ENCODE measurements around the gene MPG.

MPG gene

DNA sequence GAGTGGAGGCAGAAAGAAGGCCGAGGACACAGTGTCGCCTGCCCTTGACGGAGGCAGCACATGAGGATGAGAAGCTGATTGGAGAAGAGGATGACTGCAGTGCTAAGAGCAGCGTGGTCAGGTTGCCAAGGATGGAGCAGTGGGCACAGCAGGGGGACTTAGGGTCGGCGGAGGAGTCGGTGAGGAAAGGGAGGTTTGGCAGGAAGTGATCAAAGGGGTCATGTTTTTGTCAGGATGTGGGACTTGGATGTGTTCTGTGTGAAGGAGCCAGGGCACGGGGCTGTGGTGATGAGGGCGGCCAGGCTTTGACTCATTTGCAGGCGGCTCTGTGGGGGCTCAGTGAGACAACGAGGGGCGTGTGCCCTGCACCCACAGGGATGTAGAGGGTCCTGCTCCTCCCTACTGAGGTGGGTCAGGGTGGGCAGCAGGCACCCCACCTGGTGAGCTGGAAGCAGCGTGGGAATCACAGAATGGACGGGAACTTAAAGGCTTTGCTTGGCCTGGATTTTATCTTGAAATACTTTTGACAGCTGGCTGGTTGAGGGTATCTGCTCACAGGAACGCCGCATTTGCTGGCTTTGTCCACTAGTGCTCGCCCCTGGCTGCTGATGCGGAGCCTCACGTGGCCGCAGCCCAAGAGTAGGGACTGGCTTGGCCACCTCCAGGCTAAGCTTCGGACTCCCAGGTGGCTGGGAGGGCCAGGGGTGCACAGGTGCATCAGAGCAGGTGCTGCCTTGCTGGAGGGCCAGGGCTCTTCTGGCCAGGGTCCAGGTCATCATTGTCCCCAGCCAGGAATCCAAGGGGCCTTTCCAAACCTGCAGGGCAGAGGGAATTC lies 6.0 kb downstream of the MPG start:
- no peak for DNase-seq (ENCODE audit: low read depth in 2 of 2)

DNA sequence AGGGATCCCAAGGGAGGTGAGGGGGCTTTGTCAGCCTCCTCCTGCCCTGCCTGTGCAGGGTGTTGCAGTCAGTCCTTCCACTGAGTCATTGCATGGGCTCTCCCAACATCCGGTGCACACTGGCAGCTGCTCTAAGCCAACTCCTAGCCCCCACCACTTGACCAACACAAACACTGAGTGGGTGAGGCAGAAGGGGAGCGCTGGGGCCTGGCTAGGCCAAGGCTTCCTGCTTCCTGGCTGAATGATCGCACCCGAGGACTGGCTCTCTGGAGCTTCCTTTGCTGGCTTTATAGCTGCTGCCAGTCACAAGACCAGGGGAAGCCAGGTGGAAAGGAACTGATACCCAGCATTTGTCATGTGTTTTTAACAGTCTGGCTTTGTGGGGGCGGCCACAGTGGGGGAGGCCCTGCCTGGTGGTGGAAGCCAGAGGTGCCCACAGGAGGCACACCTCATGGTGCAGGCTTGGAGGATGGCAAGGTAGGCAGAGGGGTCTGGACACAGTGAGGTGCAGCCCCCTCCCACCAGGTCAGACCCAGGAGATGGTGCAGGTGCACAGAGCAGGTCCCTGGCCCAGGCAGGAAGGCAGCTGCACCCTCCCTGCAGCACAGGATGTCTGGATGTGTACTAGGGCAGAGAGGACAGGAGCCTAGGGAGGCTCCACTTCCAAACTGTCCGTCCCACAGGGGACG lies 6.8 kb downstream of the MPG start:
- peak; percentile 51 to 53 for DNase-seq (ENCODE audit: low read depth in 2 of 2)

DNA sequence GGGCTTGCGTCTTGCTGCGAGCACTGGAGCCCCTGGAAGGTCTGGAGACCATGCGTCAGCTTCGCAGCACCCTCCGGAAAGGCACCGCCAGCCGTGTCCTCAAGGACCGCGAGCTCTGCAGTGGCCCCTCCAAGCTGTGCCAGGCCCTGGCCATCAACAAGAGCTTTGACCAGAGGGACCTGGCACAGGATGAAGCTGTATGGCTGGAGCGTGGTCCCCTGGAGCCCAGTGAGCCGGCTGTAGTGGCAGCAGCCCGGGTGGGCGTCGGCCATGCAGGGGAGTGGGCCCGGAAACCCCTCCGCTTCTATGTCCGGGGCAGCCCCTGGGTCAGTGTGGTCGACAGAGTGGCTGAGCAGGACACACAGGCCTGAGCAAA lies 7.4 kb downstream of the MPG start:
- no peak for DNase-seq (ENCODE audit: low read depth in 2 of 2)

DNA sequence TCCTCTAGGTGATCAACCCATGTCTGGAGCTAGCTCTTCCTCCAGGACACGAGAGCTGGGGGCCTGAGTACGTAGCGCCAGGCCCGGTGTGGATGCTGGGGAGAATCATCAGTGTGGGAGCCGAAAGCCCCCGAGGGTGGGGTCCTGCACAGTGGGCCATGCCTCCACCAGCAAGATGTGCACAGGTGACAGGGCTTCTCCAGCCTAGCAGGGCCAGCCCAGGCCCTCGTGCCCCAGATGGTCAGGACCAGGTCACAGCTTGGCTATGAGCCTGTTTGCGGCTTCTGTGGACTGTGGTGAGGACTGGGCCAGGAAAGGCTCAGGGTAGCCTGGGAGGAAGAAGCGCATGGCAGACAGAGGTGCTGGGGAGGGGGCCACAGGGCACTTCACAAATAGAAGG lies 7.8 kb downstream of the MPG start:
- no peak for DNase-seq (ENCODE audit: low read depth in 2 of 2)

DNA sequence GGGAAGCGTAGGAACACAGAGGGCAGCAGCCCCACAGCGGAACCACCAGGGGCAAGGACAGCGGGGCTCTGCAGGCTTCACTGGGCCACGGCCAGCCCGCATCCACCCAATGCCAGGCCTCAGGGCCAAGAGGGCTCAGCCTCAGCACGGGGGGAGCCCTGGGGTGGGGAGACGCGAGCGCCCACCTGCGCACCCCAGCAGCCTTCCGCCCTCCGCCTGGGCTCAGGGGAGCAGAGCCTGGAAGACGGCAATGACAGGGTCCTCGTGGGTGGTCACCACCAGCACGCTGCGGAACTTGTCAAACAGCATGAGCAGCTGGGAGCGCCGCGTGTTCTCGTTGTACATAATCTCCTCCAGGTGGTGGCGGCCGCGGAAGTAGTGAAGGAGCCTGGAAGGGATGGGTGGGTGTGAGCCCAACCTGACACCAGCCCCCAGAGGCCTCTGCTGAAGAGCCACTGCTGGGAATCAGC lies 8.5 kb downstream of the MPG start:
- DNase-seq (ENCODE audit: low read depth in 2 of 2), result no peak

DNA sequence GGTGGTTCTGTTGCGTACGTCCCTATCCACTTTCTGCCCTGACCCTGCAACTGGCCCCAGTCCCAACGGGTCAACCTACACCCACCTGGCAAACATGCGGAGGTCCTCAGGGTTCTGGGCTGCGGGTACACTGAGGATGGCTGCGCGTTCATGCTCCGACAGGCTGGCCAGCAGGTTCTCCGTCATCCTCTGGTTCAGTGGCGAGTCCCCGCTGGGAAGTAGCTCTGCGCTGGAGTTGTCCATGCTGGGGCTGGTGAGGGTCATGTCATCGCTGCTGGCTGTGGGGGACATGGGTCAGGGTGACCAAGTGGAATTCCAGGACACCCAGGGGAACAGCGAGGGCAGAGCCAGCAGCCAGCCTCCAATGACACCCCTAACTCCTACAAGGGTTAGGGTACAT lies 10.6 kb downstream of the MPG start:
- DNase-seq (ENCODE audit: low read depth in 2 of 2), result no peak

DNA sequence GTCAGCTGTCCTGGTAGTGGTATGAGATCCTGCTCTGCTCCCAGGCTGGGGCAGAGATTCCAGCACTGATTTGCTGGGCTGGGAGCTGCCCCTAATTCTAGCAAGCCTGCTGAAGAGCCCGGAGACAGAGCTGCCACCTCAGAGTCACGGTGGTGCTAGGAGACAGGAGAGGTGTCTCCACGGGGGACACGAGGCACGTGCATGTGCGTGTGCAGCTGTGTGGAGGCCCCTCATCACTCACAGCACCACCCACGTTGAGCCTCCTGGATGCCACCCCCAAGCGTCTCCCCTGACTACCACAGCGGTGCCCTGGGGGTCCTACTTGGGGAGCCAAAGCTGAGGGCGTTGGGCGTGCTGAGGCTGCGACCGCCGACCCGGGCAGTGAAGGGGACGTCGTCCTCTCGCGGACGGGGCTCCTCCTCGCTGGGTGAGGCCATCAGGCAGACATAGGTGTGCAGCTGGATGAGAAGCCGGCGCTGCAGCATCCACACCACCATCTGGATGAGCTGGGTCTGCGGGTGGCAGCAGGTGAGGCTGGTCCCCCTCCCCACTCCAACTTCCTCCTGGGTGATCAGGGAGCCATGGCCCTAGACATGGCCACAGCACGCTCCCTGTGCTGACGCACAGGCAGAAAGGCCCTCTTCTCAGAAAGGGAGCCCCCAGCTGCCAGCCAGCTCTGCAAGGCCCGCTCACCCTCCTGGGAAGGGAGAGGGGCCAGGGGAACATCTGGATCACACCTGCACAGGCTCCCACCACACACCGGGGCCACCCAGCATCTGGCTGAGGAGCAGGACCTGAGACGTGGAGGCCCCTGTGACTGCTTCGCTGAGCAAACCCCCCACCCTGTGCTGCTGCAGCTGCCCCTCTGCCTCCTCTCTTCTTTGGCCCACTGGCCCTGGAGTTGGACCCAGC lies 11.6 kb downstream of the MPG start:
- DNase-seq (ENCODE audit: low read depth in 2 of 2), result no peak

DNA sequence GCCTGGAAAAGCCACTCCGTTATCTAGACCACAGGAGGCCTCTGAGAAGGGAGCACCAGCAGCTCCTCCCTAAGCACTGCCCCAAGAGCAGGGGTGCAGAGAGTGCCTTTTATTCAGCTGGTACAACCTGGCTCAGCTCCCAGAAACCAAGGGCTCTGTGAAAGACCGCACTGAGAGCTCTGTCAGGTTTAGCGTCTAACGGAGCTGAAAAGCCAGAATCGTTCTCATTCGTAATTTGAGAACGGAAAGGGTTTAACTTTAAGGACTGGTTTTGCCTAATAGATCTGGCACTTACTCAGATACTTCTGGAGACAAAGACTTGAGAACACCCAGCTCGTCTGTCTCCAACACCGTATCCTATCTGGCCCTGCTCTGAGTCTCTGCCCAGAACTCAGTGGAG lies 13.5 kb downstream of the MPG start:
- no peak for DNase-seq (ENCODE audit: low read depth in 2 of 2)

DNA sequence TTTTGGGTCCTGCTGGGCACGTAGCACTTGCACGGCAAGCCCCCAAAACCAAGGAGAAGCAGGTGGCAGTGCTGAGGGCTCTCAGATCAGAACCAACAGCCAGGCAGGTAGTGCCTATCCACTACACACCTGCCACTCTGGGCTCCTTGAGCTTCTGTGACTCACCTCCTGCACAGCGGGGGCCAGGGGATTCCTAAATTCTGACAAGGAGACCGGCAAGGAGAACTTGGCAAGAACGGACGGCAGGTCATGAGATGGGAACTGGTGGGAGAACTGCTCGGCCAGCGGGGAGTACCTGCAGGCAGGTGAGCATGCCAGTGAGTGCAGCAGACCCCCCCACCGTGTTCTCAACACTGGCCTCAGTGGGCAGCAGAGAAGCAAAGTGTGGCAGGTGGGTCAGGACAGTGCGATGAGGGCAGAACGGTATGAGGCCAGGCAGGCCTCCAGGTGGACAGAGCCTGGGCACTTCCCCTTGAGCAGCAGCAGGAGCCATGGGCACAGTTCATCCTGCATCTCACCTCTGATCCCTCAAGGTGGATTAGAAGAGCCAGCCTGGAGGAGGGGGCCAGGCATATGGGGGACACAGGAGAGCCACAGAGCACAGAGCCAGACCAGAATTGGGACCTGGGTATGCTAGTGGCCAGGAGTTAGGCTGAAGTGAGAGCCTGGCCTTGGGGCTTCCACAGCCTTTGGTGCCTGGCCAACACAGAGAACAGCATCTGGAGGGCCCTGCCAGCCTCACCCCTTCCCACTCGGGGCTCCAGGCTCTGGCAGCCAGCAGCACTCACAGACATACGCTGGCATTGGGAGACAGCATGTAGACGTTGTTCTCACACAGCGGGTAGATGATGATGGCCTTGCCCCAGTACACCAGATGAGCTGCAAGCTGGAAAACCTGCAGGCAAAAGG lies 14.7 kb downstream of the MPG start:
- DNase-seq (ENCODE audit: low read depth in 2 of 2), result no peak

DNA sequence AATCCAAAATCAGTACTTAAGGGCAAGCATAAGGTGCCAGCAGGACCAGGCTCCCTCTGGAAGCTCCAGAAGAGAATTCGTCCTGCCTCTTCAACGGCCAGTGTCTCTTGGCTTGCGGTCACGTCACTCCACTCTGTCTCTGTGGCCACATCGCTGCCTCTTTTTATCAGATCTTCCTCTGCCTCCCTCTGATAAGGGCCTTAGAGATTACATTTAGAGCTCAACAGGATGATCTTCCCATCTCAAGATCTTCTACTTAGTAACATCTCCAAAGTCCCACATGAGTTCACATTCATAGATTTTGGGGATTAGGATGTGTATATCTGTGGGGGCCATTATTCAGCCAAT lies 16.9 kb downstream of the MPG start:
- no peak for DNase-seq (ENCODE audit: low read depth in 2 of 2)

DNA sequence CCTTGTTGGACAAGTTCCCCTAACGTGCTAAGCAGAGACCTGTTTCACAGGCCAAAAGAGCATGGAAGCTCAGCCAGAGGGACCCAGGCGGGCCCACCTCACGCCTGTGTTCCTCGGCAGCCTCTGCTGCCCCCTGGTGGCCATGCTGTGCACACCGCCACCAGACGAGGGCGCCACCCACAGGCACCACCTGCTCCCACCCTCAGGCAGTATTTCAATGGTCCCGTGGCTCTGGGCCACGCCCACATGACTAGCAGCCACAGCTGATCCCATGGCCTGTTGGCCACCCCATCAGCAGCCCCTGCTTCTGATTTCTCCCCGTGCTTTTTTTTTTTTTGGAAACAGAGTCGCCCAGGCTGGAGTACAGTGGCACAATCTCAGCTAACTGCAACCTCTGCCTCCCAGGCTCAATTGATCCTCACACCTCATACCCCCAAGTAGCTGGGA lies 18.9 kb downstream of the MPG start:
- DNase-seq (ENCODE audit: low read depth in 2 of 2), result peak; percentile 83 to 84

DNA sequence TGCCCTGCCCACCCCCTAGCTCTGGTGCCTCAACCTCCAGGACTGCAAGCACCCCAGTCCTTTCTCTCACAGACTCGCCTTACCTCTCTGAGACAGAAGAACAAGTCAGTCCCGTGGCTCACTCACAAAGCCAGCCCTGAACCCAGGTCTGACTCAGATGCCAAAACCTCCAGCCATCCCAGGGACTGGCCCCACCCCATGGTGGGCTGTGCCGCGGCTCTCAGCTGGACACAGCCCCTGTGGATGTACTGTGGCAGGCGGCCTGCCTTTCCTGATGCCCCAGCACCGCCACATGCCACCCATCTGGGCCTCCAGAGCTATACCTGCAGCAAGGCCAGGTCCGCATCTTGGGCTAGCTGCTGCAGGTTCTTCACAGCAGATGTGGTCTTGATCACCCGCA lies 19.8 kb downstream of the MPG start:
- no peak for DNase-seq (ENCODE audit: low read depth in 2 of 2)

DNA sequence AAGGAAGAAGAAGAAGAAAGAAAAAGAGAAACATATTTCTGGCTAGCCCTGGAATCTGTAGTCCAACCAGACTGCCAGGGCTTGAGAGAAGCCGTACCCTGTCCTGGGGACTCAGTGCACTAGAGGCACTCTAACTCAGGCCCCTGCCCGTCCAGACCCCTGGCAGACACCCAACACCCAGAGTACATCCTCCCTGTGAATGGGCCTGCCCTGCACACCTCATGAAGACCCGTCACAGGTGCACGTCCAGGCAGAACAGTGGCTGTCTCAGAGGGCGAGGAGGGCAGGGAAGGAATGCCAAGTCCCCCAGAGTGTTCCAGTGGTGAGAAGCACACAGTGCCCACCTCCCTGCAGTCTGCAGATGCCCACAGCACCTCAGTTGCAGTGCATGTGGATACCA lies 23.0 kb downstream of the MPG start:
- no peak for DNase-seq (ENCODE audit: low read depth in 2 of 2)

DNA sequence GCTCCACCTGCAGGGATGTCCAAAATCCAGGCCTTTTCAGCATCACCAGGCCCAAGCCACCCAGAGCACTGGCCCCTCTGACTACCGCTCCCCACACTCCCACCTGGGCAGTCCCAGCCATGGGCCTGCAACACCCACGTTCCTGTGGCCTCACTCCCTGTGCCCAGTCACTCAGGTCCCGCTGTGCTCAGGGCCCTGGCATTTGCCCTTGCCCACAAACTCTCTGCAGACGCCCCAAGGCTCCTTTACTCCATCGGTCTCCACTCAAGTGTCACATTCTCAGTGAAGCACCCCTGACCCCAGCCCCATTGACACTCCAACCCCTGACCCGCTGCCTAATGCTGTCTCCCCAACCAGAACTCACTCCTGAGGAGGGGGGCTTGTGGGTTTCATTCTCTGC lies 23.6 kb downstream of the MPG start:
- DNase-seq (ENCODE audit: low read depth in 2 of 2), result no peak

DNA sequence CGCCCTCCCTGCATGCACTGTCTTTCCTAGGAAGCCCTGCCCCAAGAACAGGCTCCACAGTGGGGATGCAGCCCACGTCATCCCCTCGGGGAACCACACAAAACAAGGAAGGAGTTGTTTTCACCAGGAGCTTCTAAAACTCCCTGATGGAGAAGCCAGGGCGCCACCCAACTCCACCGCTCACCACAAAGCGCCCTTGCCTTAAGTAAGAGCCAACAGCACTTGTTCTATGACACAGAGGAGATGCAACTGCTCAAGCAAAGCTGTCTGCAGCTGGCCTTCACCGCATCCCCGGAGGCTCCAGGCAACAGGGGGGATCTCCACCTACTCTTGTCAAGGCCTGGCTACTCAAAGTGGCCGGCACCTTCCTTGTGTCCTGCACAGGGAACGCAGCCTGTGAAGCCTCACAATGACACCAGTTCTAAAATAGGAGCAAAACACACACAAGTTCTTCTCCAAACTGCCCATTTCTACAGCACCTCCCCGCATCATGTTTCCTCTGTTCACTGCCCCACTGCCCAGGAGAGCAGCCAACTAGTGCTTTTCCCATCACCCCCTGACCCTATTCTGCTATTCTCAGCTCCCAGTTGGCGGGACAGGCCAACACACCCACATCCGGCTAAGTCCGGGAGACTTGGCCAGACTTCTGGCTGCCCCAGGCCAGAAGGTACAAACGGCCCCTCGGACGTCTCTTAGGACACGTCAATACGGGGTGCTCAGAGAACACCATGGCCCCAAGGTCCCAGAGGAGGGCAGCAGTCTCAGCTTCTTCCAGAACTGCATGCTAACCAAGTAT lies 24.2 kb downstream of the MPG start:
- no peak for DNase-seq (ENCODE audit: low read depth in 2 of 2)

DNA sequence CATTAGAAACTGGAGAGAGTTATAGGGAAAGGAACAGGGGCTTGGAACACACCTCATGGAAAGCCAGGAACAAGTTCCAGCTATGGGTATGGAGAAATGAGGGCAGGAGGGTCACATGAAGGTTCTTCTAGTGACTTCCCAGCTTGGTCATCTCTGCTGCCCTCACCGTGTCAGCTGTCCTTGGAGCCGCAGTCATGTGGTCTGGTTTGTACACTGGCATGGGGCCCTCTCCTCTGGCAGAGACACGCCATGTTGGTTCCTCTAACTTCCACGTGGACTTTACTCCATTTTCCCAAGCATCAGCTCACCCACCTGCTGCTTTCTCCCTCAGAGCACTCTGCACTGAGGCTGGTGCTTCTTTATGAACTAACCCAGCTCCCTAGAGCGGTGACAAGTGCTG lies 26.3 kb downstream of the MPG start:
- DNase-seq (ENCODE audit: low read depth in 2 of 2), result no peak

DNA sequence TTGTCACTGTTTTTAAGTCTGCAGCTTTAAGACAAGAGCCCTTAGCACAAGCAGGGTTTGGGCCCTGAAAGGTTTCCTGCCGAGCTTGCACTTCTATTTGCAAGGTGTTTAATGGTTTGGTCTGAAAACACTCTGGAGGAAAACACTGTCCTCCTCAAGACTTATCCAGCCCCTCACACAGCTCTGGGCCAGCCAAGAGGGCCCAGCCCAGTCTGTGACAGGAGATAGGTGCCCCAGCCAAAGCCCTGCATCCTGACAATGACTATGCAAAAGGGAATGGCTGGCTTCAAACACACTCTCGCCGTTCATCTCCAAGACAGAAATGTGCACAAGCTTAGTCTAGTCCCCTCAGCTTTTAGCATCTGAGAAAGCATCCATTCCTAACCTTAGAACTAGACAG lies 26.9 kb downstream of the MPG start:
- DNase-seq (ENCODE audit: low read depth in 2 of 2), result no peak

DNA sequence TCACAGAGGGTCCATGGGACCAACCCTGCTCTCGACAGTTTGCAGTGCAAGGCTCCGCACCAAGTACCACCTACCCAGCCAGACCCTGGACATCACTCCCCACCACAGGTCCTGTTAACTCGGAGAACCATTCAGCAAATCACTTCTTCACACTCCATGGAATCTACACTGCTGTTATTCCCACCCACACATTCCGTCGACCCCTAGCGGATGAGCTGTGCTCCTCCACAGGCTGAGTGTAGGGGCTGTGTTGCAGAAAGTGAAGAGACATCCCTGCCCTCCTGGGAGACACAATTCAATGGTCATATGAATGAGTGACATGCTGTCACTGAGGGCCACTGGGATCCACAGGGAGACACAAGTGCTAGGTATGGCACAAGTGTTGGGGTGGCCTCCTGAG lies 27.5 kb downstream of the MPG start:
- no peak for DNase-seq (ENCODE audit: low read depth in 2 of 2)

DNA sequence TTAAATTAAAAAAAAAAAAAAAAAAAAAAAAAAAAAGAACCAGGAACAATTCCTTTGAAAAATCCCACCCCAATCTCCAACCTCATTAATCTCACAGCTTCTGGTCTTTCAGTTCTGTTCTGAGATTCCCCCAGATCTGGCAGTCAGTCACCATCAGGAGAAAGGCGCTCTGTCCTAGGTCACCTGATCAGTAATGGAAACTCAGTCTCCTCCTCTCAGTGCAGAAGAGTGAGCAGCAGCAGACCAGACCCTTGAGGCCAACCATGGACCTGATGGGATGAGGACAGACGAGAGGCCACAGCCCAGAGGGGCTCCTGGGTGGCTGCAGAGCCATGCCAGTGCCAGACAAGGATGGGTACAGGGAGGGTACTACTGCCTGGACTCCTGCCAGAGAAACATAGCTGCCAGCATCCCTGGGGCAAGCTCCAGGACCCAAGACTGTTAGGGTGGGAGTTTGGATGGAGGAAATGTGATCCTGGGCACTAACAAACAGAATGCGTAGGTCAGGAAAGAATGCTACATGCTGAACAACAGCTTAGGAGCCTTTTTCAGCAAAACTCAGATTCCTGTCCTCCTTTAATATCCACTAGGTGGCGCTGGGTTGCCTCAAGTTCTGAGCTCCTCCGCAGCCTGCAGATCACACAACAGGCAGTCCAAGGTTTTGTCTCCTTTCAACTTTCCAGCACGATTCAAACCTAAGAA lies 28.7 kb downstream of the MPG start:
- DNase-seq (ENCODE audit: low read depth in 2 of 2), result no peak

Data from stimulated activated CD8-positive, alpha-beta memory T cell treated with anti-CD3 and anti-CD28 coated beads, Interleukin-2, amount 100 ng/mL, for 48 hours (primary cell).